GM18505 (cell line): ENCODE results near the gene SLC35E3.

Experiments used
- ATAC-seq: cut with Tn5 transposase; IDR thresholded peaks from one replicate; pipeline ENCODE4 v1.9.1; 2021; ENCODE audit not compliant: unreplicated experiment
- POLR2A ChIP-seq: IDR thresholded peaks from 4 replicates; pipeline ENCODE4 v1.6.1; 2011; ENCODE audit warnings: borderline replicate concordance; ENCODE audit not compliant: insufficient read depth, insufficient read length; ENCODE audit errors: extremely low read depth

The SLC35E3 gene

GRCh38 chr12:68780731-68781130 lies 34.8 kb downstream of the SLC35E3 start:
- no peak for TF ChIP-seq POLR2A
- ATAC-seq: no peak

GRCh38 chr12:68781728-68782127 lies 35.8 kb downstream of the SLC35E3 start:
- no peak for ATAC-seq
- no peak for TF ChIP-seq POLR2A

- TF ChIP-seq POLR2A: no peak
- ATAC-seq: no peak
These were observed 38.0 kb downstream of the SLC35E3 start for GRCh38 chr12:68784015-68784414.

DNA sequence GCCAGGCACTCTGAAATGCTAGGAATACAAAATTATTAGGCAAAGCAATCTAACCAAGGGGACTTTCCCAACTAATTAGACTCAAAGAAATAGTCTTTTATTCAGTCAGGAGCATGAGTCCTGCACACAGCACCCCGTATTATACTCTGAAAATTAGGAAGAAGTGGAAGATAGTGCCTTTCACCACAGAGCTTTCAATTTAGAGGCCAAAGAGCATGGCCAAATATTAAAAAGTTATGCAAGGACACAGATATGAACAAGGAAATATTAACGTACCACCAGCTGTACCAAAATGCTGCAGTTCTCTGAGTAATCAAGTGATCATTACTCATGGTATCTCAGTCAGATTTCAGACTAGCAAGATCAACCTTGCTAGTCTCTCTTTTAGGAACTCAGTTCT lies 39.4 kb downstream of the SLC35E3 start:
- TF ChIP-seq POLR2A: no peak

GRCh38 chr12:68785823-68786222 lies 39.8 kb downstream of the SLC35E3 start:
- no peak for ATAC-seq
- no peak for TF ChIP-seq POLR2A

More for the DNA sequence above, 39.4 kb downstream of the SLC35E3 start:
- ATAC-seq: no peak

DNA sequence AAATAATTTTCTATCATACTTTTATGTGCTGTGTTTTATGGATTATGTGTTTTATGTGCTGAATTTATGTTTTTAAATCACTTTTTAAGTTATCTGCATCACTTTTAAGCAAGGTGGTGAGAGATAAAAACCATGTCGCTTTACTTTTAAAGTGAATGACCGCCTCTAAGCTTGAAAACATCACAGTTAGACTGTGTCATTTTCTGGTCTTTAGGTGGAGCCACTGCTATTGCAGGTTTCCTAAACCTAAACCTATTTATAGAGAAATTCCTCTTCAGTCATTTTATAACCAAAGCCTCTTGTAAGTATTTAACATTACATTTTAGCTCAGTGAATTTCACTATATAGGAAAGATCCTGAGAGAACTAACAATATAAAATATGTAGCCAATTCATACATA lies 41.0 kb downstream of the SLC35E3 start:
- no peak for ATAC-seq
- TF ChIP-seq POLR2A: no peak

- no peak for TF ChIP-seq POLR2A
- no peak for ATAC-seq
These were observed 42.7 kb downstream of the SLC35E3 start for GRCh38 chr12:68788554-68789143.

DNA sequence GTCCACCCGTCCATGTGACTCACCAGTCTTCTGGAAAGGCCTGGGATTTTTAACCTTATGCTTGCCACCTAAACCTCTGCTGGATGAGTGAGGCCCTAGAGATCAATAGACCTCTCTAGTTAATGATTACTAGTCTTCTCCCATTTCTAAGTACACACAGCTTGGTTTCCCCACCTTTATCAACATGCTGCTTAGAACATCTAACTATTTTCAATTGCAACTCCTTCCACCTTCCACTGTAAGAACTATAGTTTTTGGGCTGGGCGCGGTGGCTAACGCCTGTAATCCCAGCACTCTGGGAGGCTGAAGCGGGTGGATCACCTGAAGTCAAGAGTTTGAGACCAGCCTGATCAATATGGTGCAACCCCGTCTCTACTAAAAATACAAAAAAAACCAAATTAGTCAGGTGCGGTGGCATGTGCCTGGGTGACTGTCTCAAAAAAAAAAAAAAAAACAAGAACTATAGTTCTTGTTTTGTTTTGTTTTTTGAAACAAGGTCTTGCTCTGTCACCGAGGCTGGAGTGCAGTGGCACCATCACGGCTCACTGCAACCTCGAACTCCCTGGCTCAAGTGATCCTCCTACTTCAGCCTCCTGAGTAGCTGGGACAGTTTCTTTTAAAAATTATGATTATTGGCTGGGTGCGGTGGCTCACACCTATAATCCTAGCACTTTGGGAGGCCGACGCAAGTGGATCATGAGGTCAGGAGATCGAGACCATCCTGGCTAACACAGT lies 43.3 kb downstream of the SLC35E3 start:
- no peak for ATAC-seq
- no peak for TF ChIP-seq POLR2A

GRCh38 chr12:68790081-68790951 lies 44.3 kb downstream of the SLC35E3 start:
- no peak for TF ChIP-seq POLR2A
- ATAC-seq: no peak

DNA sequence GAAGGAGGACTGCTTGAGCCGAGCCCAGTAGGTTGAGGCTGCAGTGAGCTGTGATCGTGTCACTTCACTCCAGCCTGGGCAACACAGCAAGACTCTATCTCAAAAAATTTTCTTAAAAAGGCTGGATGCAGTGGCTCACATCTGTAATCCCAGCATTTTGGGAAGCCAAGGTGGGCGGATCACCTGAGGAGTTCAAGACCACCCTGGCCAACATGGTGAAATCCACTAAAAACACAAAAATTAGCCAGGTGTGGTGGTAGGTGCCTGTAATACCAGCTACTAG lies 44.9 kb downstream of the SLC35E3 start:
- no peak for ATAC-seq
- no peak for TF ChIP-seq POLR2A

DNA sequence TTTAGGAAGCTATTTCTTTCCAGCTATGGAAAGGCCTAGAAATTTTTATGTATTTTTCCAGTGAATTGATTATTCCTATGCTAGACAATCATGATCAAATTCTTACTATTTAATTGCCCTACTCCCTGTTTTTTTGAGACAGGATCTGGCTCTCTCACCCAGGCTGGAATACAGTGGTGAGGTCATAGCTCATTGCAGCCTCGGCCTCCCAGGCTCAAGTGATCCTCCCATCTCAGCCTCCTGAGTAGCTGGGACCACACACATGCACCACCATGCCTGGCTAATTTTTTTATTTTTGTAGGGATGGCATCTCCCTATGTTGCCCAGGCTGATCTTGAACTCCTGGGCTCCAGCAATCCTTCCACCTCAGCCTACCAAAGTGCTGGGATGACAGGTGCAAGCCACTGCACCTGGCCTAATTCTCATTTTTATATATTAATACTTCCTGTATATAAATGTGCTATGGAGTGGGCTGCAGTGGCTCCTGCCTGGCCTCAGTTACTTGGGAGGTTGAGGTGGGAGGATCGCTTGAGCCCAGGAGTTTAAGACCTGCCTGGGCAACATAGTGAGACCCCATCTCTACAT lies 46.0 kb downstream of the SLC35E3 start:
- TF ChIP-seq POLR2A: no peak

DNA sequence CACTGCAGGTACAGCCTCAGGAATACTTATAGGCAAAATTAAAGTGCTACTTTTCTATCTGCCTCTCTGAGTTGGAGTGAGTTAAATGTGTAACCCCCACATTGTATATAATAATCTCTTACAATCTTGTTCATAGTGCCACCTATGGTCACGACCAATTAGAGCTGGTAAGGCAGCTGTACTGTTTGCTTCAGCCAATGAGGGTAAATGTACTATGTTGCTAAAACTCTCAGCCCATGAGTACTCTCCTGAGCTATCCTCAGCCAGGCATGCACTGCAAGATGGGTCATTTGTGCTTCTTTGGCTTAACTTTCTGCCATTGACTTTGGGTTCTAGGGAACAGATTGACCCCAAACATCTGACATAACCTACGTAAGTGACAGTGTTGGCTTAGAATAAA lies 47.0 kb downstream of the SLC35E3 start:
- no peak for TF ChIP-seq POLR2A
- ATAC-seq: peak; percentile 88

More for the DNA sequence above, 46.0 kb downstream of the SLC35E3 start:
- ATAC-seq: no peak

- no peak for ATAC-seq
- TF ChIP-seq POLR2A: no peak
These were observed 47.5 kb downstream of the SLC35E3 start for GRCh38 chr12:68793436-68793835.

GRCh38 chr12:68793975-68794652 lies 48.1 kb downstream of the SLC35E3 start:
- ATAC-seq: no peak
- no peak for TF ChIP-seq POLR2A
